MG63 (cell line): ENCODE results near the gene TXNRD3. TPM values are rescaled to one million over a fixed set of nuclear protein-coding genes. Genes with fewer than 3 reads are reported as not detected.

Experiments
- DNase-seq: peaks from one replicate; pipeline ENCODE4 v3.0.0-alpha.2; 2020
- H3K27me3 ChIP-seq: fragments of 250-450 bp; sonication (Bioruptor Pico); 2 replicates; pipeline ENCODE4 v1.5.1; 2020; ENCODE audit warnings: mild to moderate bottlenecking, moderate library complexity
- H3K36me3 ChIP-seq: fragments of 250-450 bp; sonication (Bioruptor Pico); 2 replicates; pipeline ENCODE4 v1.5.1; 2020; ENCODE audit warnings: mild to moderate bottlenecking, moderate library complexity
- H3K4me3 ChIP-seq: fragments of 250-450 bp; sonication (Bioruptor Pico); 2 replicates; pipeline ENCODE4 v1.5.1; 2020; ENCODE audit warnings: mild to moderate bottlenecking, moderate library complexity
- H3K9me3 ChIP-seq: fragments of 250-450 bp; sonication (Bioruptor Pico); 2 replicates; pipeline ENCODE4 v1.5.1; 2020; ENCODE audit warnings: mild to moderate bottlenecking, moderate library complexity
- total RNA-seq: library from RNA; depleted of rRNA; stranded (reverse); fragments of >200 nt; shearing (Covaris generic); gene quantifications from 2 replicates; pipeline ENCODE4 v1.2.3, GENCODE V29; 2014; ENCODE audit warnings: low replicate concordance

TXNRD3 gene
- total RNA-seq, 1 experiment from 2014 or later = 11.4 TPM

GRCh38 chr3:126581569-126581968 lies 73.4 kb downstream of the TXNRD3 start:
- H3K9me3 ChIP-seq = peaks cover 8% of the 10 kb centered on the region
- no peak for DNase-seq
- H3K4me3 ChIP-seq = no peak overlapping the region
- no peaks in the 10 kb centered on the region for H3K27me3 ChIP-seq
- H3K36me3 ChIP-seq = no peaks in the 10 kb centered on the region

GRCh38 chr3:126580746-126581145 lies 74.2 kb downstream of the TXNRD3 start:
- Histone ChIP-seq H3K9me3 (peaks cover 7% of the 10 kb centered on the region), H3K36me3 (no peaks in the 10 kb centered on the region), H3K4me3 (no peak overlapping the region), H3K27me3 (no peaks in the 10 kb centered on the region)
- no peak for DNase-seq

- DNase-seq = no peak
- Histone ChIP-seq H3K4me3 (no peak overlapping the region), H3K36me3 (no peaks in the 10 kb centered on the region), H3K27me3 (no peaks in the 10 kb centered on the region), H3K9me3 (peaks cover 7% of the 10 kb centered on the region)
These were observed 76.2 kb downstream of the TXNRD3 start for GRCh38 chr3:126578702-126579101.

- Histone ChIP-seq H3K9me3 (peaks cover 7% of the 10 kb centered on the region), H3K36me3 (no peaks in the 10 kb centered on the region), H3K4me3 (no peak overlapping the region), H3K27me3 (no peaks in the 10 kb centered on the region)
- DNase-seq = no peak
These were observed 77.7 kb downstream of the TXNRD3 start for GRCh38 chr3:126577261-126577660.

- no peaks in the 10 kb centered on the region for H3K36me3 ChIP-seq
- no peak overlapping the region for H3K4me3 ChIP-seq
- no peaks in the 10 kb centered on the region for H3K27me3 ChIP-seq
- no peak for DNase-seq
- no peaks in the 10 kb centered on the region for H3K9me3 ChIP-seq
These were observed 81.3 kb downstream of the TXNRD3 start for GRCh38 chr3:126573492-126574117.

- Histone ChIP-seq H3K9me3 (no peaks in the 10 kb centered on the region), H3K4me3 (no peak overlapping the region), H3K27me3 (no peaks in the 10 kb centered on the region; the same call in 1 of the 2 replicates), H3K36me3 (no peaks in the 10 kb centered on the region)
- DNase-seq = no peak
These were observed 83.8 kb downstream of the TXNRD3 start for GRCh38 chr3:126571078-126571477.

- Histone ChIP-seq H3K27me3 (no peaks in the 10 kb centered on the region; the same call in 1 of the 2 replicates), H3K9me3 (no peaks in the 10 kb centered on the region), H3K36me3 (no peaks in the 10 kb centered on the region), H3K4me3 (no peak overlapping the region)
- DNase-seq = no peak
These were observed 84.8 kb downstream of the TXNRD3 start for GRCh38 chr3:126570103-126570541.

GRCh38 chr3:126569390-126569975 lies 85.4 kb downstream of the TXNRD3 start:
- no peaks in the 10 kb centered on the region for H3K9me3 ChIP-seq
- no peak for DNase-seq
- H3K4me3 ChIP-seq = no peak overlapping the region
- no peaks in the 10 kb centered on the region for H3K36me3 ChIP-seq
- no peaks in the 10 kb centered on the region; the same call in 1 of the 2 replicates for H3K27me3 ChIP-seq

GRCh38 chr3:126568776-126569342 lies 86.1 kb downstream of the TXNRD3 start:
- Histone ChIP-seq H3K36me3 (no peaks in the 10 kb centered on the region), H3K27me3 (no peaks in the 10 kb centered on the region; the same call in 1 of the 2 replicates), H3K9me3 (no peaks in the 10 kb centered on the region), H3K4me3 (no peak overlapping the region)
- no peak for DNase-seq

GRCh38 chr3:126567696-126568438 lies 87.1 kb downstream of the TXNRD3 start:
- DNase-seq = no peak
- H3K4me3 ChIP-seq = no peak overlapping the region
- peaks cover 2% of the 10 kb centered on the region for H3K9me3 ChIP-seq
- H3K27me3 ChIP-seq = no peaks in the 10 kb centered on the region; the same call in 1 of the 2 replicates
- no peaks in the 10 kb centered on the region for H3K36me3 ChIP-seq

- Histone ChIP-seq H3K27me3 (peaks cover 7% of the 10 kb centered on the region), H3K4me3 (no peak overlapping the region), H3K36me3 (no peaks in the 10 kb centered on the region), H3K9me3 (peaks cover 15% of the 10 kb centered on the region)
- DNase-seq = no peak
These were observed 92.1 kb downstream of the TXNRD3 start for GRCh38 chr3:126562737-126563276.

- Histone ChIP-seq H3K27me3 (peaks cover 7% of the 10 kb centered on the region), H3K36me3 (no peaks in the 10 kb centered on the region), H3K9me3 (peaks cover 15% of the 10 kb centered on the region), H3K4me3 (no peak within 1 kb of the TSS)
- DNase-seq = no peak
These were observed 96.4 kb downstream of the TXNRD3 start, which contains the start of gene C3orf22 for GRCh38 chr3:126558336-126559071. Gene C3orf22, minus strand, starts transcription at chr3:126558932. Its CDS starts 5,542 bp downstream, at chr3:126553390.

- DNase-seq = peak; percentile 38
- Histone ChIP-seq H3K27me3 (peaks cover 7% of the 10 kb centered on the region), H3K9me3 (peaks cover 12% of the 10 kb centered on the region), H3K4me3 (no peak overlapping the region), H3K36me3 (no peaks in the 10 kb centered on the region)
These were observed 97.2 kb downstream of the TXNRD3 start for GRCh38 chr3:126557761-126558160.

- Histone ChIP-seq H3K9me3 (peaks cover 8% of the 10 kb centered on the region), H3K36me3 (no peaks in the 10 kb centered on the region), H3K27me3 (peaks cover 5% of the 10 kb centered on the region), H3K4me3 (no peak overlapping the region)
- no peak for DNase-seq
These were observed 97.5 kb downstream of the TXNRD3 start for GRCh38 chr3:126557415-126557745.
